ENCODE measurements around the gene SPDYE16. TPM values are rescaled to one million over a fixed set of nuclear protein-coding genes. Genes with fewer than 3 reads are reported as not detected.
"Not testable (repeated sequence)": the region's sequence is repeated elsewhere in the genome, so short reads cannot be mapped to it uniquely, and the experiment has no call there.

The SPDYE16 gene
- total RNA-seq, 2 donors from 2014 or later: not detected

DNA sequence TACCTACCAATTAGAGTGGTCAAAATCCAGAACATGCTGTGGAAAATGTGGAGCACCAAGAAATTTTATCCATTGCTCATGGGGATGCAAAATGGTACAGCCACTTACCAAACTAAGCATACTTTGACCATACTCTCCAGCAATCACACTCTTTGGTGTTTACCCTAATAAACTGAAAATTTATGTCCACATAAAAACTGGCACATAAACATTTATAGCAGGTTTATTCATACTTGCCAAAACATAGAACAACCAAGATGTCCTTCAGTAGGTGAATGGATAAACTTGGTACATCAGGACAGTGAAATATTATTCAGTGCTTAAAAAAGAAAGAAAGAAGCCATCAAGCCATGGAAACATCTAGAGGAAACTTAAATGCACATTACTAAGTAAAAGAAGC lies 24.7 kb upstream of the SPDYE16 start:
- H3K27ac ChIP-seq; DNase-seq (ENCODE audit: low spot score); H3K4me3 ChIP-seq; H3K27me3 ChIP-seq; H3K9me3 ChIP-seq; H3K4me1 ChIP-seq; H3K36me3 ChIP-seq: not testable (repeated sequence)

DNA sequence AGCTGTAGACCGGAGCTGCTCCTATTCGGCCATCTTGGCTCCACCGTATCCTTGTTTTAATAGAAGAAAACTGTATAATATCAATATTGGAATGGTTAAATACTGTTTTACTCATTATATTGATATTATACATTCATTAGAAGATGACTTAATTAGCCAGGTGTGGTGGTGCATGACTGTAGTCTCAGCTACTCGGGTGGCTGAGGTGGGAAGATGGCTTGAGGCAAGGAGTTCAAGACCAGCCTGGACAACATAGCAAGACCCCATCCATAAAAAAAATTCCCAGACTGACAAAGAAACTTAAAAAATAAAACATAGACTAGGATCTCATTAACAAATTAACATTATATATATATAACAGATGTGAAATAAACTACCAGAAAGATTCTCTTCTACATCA lies 24.2 kb upstream of the SPDYE16 start:
- H3K36me3 ChIP-seq; H3K9me3 ChIP-seq; DNase-seq (ENCODE audit: low spot score); H3K27ac ChIP-seq; H3K27me3 ChIP-seq; H3K4me3 ChIP-seq; H3K4me1 ChIP-seq: not testable (repeated sequence)

DNA sequence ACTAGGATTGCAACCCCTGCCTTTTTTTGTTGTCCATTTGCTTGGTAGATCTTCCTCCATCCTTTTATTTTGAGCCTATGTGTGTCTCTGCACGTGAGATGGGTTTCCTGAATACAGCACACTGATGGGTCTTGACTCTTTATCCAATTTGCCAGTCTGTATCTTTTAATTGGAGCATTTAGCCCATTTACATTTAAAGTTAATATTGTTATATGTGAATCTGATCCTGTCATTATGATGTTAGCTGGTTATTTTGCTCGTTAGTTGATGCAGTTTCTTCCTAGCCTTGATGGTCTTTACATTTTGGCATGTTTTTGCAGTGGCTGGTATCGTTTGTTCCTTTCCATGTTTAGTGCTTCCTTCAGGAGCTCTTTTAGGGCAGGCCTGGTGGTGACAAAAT lies 21.9 kb upstream of the SPDYE16 start:
- H3K4me3 ChIP-seq; H3K4me1 ChIP-seq; DNase-seq (ENCODE audit: low spot score); H3K27ac ChIP-seq; H3K9me3 ChIP-seq; H3K27me3 ChIP-seq; H3K36me3 ChIP-seq: not testable (repeated sequence)

DNA sequence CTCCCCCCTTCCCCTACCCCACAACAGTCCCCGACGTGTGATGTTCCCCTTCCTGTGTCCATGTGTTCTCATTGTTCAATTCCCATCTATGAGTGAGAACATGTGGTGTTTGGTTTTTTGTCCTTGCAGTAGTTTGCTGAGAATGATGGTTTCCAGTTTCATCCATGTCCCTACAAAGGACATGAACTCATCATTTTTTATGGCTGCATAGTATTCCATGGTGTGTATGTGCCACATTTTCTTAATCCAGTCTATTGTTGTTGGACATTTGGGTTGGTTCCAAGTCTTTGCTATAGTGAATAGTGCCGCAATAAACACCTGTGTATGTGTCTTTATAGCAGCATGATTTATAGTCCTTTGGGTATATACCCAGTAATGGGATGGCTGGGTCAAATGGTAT lies 18.2 kb upstream of the SPDYE16 start:
- not testable (repeated sequence) for H3K4me1 ChIP-seq, H3K27me3 ChIP-seq

DNA sequence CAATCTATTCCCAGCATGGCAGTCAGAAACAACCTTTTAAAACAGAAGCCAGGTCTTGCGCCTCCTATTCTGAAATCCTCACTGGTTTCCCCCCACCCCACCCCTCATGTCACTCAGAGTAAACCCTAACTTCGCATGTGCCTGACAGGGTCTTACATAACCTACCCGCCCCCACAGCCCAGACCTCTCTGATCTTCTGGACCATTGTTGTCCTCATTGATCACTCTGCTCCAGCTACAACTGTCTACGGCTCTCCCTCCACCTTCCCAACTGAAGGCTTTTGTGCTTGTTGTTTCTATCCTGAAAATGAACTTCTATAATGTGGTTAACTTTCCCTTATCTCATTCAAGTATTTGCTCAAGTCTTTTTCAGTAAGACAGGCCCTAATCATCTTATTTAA lies 17.1 kb upstream of the SPDYE16 start:
- H3K36me3 ChIP-seq; H3K4me1 ChIP-seq; DNase-seq (ENCODE audit: low spot score); H3K27ac ChIP-seq; H3K27me3 ChIP-seq; H3K4me3 ChIP-seq; H3K9me3 ChIP-seq: not testable (repeated sequence)

More for the DNA sequence above, 18.2 kb upstream of the SPDYE16 start:
- not testable (repeated sequence) for DNase-seq (ENCODE audit: low spot score); H3K9me3 ChIP-seq; H3K27ac ChIP-seq; H3K4me3 ChIP-seq; H3K36me3 ChIP-seq

DNA sequence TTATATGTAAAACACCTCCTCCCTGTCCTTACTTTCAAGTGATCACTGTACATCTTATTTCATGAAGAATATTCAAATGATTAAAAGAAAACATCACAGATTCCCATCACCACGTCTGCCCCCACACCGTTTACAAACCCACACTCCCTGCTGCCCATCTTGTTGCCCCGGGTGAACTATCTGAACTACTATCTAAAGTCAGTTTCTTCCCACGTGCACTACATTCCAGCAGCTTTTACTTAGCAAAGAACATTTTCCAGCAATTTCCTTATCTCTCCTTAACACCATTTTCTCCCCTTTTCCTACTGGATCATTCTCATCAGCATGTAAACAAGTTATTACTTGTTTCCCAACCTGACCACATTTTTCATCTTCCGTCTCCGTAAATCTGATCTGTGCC lies 16.6 kb upstream of the SPDYE16 start:
- H3K27ac ChIP-seq; H3K4me3 ChIP-seq; H3K27me3 ChIP-seq; H3K9me3 ChIP-seq; DNase-seq (ENCODE audit: low spot score); H3K4me1 ChIP-seq; H3K36me3 ChIP-seq: not testable (repeated sequence)

DNA sequence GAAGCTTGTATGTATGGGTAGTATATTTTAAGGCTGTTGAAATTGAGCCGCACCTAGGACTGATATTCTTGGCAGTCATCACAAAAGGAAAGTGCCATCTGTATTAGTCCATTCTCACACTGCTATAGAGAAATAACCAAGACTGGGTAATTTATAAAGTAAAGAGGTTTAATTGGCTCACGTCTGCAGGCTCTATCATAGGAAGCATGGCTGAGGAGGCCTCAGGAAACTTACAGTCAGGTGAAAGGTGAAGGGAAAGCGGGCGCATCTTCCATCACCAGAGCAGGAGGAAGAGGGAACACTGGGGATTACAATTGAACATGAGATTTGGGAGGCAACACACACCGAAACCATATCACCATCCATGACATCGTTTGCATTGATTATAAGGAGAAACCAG lies 8.9 kb upstream of the SPDYE16 start:
- H3K36me3 ChIP-seq; H3K4me3 ChIP-seq; H3K4me1 ChIP-seq; H3K27me3 ChIP-seq; H3K27ac ChIP-seq; DNase-seq (ENCODE audit: low spot score); H3K9me3 ChIP-seq: not testable (repeated sequence)

DNA sequence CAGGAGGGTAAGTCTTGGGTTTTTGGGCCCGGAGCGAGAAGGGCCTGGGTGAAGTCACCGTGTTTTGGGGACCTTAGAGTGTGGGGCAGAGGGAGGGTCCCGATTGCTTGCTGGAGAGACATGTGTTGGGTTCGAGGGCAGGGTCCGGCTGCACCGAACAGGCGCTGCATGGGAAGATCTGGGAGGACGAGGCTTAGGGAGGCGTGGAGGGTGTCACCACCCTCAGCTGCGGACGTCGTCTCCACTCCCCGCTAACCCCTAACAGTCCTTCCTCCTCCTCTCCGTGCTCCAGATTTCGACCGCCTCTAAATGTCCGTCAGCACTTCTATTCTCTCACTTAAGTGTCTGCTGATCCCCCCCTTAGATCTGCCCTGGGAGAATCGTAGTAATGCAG lies 6.8 kb upstream of the SPDYE16 start:
- not testable (repeated sequence) for H3K9me3 ChIP-seq; DNase-seq (ENCODE audit: low spot score); H3K4me1 ChIP-seq; H3K36me3 ChIP-seq; H3K27me3 ChIP-seq
- Histone ChIP-seq H3K27ac (peak overlapping the region; percentile 98), H3K4me3 (peak overlapping the region; percentile 94 to 98)

DNA sequence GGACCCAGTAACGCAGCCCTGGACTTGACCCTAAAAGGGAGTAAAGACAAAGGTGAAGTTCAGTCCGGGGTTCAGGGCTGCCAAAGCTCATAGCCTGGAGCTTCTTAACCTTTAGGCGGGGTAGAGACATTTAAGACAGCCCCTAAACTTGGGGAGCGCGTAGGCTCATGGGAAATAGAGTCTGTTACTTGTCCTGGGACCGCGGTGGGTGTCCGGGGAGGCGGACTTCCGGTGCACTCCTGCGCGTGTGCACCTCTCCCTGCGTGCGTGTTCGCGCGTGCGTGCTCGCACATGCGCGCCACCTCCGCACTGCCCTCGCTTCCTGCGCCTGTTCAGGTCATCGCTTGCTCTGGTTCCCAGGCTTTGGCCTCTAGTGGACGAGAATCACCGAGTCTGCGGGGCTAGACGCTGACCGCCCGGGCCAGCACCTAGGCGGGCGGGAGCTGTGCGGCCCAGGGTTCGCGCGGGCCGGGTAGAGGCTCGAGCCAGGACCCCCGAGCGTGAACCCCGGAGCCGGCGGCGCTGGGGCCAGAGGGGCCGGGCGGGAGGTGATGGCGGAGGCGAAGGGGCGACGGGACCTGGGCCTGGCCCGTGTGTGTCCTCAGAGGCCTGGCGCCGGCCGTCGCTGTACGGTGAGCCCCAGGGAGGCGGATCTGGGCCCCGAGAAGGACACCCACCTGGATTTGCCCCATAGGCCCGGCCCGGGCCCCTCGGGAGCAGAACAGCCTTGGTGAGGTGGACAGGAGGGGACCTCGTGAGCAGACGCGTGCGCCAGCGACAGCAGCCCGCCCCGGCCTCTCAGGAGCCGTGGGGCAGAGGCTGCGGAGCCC lies 6.1 kb upstream of the SPDYE16 start:
- not testable (repeated sequence) for H3K9me3 ChIP-seq, H3K27me3 ChIP-seq, H3K4me1 ChIP-seq, H3K36me3 ChIP-seq
- DNase-seq (ENCODE audit: low spot score): peak; percentile 94
- Histone ChIP-seq H3K4me3 (peak overlapping the region; percentile 94 to 98), H3K27ac (peak overlapping the region; percentile 98)
- TF ChIP-seq, protein P1, sequence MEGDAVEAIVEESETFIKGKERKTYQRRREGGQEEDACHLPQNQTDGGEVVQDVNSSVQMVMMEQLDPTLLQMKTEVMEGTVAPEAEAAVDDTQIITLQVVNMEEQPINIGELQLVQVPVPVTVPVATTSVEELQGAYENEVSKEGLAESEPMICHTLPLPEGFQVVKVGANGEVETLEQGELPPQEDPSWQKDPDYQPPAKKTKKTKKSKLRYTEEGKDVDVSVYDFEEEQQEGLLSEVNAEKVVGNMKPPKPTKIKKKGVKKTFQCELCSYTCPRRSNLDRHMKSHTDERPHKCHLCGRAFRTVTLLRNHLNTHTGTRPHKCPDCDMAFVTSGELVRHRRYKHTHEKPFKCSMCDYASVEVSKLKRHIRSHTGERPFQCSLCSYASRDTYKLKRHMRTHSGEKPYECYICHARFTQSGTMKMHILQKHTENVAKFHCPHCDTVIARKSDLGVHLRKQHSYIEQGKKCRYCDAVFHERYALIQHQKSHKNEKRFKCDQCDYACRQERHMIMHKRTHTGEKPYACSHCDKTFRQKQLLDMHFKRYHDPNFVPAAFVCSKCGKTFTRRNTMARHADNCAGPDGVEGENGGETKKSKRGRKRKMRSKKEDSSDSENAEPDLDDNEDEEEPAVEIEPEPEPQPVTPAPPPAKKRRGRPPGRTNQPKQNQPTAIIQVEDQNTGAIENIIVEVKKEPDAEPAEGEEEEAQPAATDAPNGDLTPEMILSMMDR (IDR thresholded peaks at IDR 0.05): peak in 1 of 2 donors; percentile 29

DNA sequence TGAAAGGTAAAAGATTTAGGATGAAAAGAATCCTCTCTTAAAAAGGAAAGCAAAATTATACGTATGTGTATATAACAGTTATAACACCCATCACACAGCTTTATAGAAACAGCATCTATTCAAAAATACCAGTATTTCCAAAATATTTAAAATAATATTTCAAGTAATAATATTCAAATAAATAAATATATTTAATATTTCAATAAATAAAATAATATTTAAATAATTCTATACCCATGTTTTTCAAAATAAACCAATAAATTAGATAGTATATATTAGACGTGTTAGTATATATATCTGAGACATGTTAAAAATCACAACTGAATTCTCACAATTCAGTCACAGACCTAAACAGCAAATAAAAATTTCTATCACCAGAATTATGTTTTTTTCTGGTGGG lies 11.5 kb downstream of the SPDYE16 start:
- H3K27ac ChIP-seq; H3K27me3 ChIP-seq; H3K9me3 ChIP-seq; H3K36me3 ChIP-seq; H3K4me1 ChIP-seq; DNase-seq (ENCODE audit: low spot score); H3K4me3 ChIP-seq: not testable (repeated sequence)

DNA sequence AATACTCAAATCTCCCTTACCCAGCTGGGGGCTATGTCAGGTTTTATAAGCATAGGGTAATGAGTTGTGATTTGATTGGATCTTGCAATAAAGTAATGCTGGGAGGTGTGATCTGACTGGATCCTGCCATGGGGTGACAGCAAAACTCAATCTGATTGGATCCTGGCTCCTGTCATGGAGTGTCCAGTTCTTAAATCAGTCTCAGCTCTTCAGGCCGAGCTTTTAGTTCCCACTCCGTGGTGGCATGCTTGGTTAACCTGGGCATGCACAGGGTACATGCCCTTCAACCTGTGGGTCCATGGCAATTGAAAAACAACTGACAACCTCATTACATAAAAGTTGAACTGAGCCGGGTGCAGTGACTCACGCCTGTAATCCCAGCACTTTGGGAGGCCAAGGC lies 16.9 kb downstream of the SPDYE16 start:
- H3K4me3 ChIP-seq; H3K9me3 ChIP-seq; H3K4me1 ChIP-seq; H3K27ac ChIP-seq; H3K36me3 ChIP-seq; H3K27me3 ChIP-seq; DNase-seq (ENCODE audit: low spot score): not testable (repeated sequence)

DNA sequence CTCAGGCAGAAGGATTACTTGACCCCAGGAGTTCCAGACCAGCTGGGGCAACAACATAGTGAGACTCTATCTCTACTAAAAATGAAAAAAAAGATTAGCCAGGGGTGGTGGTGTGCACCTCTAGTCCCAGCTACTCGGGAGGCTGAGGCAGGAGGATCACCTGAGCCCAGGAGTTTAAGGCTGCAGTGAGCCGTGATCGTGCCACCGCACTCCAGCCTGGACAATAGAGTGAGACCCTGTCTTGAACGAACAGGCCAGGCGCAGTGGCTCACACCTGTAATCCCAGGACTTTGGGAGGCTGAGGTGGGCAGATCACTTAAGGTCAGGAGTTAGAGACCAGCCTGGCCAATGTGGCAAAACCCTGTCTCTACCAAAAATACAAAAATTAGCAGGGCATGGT lies 26.2 kb downstream of the SPDYE16 start:
- H3K36me3 ChIP-seq; H3K4me3 ChIP-seq; H3K9me3 ChIP-seq; H3K27ac ChIP-seq; H3K4me1 ChIP-seq; H3K27me3 ChIP-seq; DNase-seq (ENCODE audit: low spot score): not testable (repeated sequence)

Measured in right atrium auricular region (tissue), 2 donors.